Uterus (tissue), 4 donors: ENCODE results near the gene ALDH4A1. TPM values are rescaled to one million over a fixed set of nuclear protein-coding genes. Genes with fewer than 3 reads are reported as not detected.

Experiments used
- DNase-seq, 2 donors: peaks; one replicate each; pipeline ENCODE4 v3.0.0-alpha.2; 2019 to 2020
- H3K27ac ChIP-seq, 2 donors: fragments of 200-600 bp; sonication (generic); 1 replicate in 1 of 2; 2 replicates in 1 of 2; pipeline ENCODE4 v1.5.1; 2016 to 2018
- H3K27me3 ChIP-seq, 2 donors: fragments of 200-600 bp; sonication (generic); one replicate each; pipeline ENCODE4 v1.5.1; 2018 to 2019; ENCODE audit warnings: control low read depth in 1 of 2
- H3K36me3 ChIP-seq, 2 donors: fragments of 200-600 bp; sonication (generic); one replicate each; pipeline ENCODE4 v1.5.1; 2019; ENCODE audit warnings: control low read depth in 1 of 2
- H3K4me1 ChIP-seq, 2 donors: fragments of 200-600 bp; sonication (generic); one replicate each; pipeline ENCODE4 v1.5.1; 2018 to 2019; ENCODE audit warnings: control low read depth in 1 of 2
- H3K4me3 ChIP-seq, 2 donors: fragments of 200-600 bp; sonication (generic); 1 replicate in 1 of 2; 2 replicates in 1 of 2; pipeline ENCODE4 v1.5.1; 2018 to 2019; ENCODE audit warnings: mild to moderate bottlenecking in 1 of 2
- H3K9me3 ChIP-seq, 2 donors: fragments of 200-600 bp; sonication (generic); one replicate each; pipeline ENCODE4 v1.5.1; 2019; ENCODE audit warnings: control low read depth in 1 of 2
- CTCF ChIP-seq, 4 experiments: fragments of 200-600 bp in 2 of 4; fragments of 450-650 bp in 2 of 4; sonication (generic) in 2 of 4; IDR thresholded peaks; one replicate each; pipeline ENCODE4 v1.5.1; 2016 to 2019; ENCODE audit warnings: antibody characterized with exemption in 4 of 4, mild to moderate bottlenecking in 2 of 4, moderate library complexity in 1 of 4
- POLR2A ChIP-seq, 2 donors: fragments of 450-650 bp; IDR thresholded peaks; one replicate each; pipeline ENCODE4 v1.6.1; 2016; ENCODE audit warnings: antibody characterized with exemption in 2 of 2, mild to moderate bottlenecking in 1 of 2, moderate library complexity in 1 of 2
- intact Hi-C: fragments of 100-400 bp; cut with DNase I; formaldehyde crosslinking; loops from one replicate; pipeline ENCODE4 v1.15.1; 2023; ENCODE audit warnings: low total_unique reads
- total RNA-seq, 4 donors: library from RNA; depleted of rRNA in 3 of 4; stranded (reverse); fragments of >200 nt in 3 of 4; gene quantifications; one replicate each; pipeline versions ENCODE4 v1.1.0 to v1.2.4, GENCODE V29; 2014 to 2023
- donor health status: DM: yes; HTN: yes; CAD: no.

ALDH4A1 gene
- total RNA-seq, 4 donors from 2014 or later: 2.6 to 18.5 (median 10.3) TPM

DNA sequence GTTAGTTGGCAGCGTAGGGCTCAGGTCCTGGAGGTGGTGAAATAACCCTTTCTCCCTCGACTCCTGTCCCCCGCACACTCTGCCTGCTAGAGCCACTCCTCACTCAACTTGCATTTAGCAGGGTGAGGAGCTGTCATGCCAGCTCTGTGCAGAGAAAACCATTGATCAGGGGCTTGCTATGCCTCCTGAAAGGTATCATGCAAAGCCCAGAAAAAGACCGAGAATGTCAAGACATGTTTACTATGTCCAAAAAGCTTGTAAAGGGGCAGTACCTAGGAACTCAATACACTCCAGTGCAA is 18.0 kb downstream of the ALDH4A1 start:
- Histone ChIP-seq H3K4me1 (no peaks in the 10 kb centered on the region), H3K9me3 (no peaks in the 10 kb centered on the region), H3K36me3 (no peaks in the 10 kb centered on the region), H3K27me3 (no peaks in the 10 kb centered on the region), H3K27ac (no peak overlapping the region), H3K4me3 (no peak overlapping the region)
- TF ChIP-seq POLR2A (IDR thresholded peaks at IDR 0.05): no peak
- DNase-seq: no peak
- intact Hi-C loops: no loop called here

- H3K27ac ChIP-seq: no peak overlapping the region
- intact Hi-C loops: no loop called here
- H3K36me3 ChIP-seq: no peaks in the 10 kb centered on the region
- no peaks in the 10 kb centered on the region for H3K4me1 ChIP-seq
- H3K9me3 ChIP-seq: no peaks in the 10 kb centered on the region
- H3K4me3 ChIP-seq: no peak overlapping the region
- TF ChIP-seq POLR2A (IDR thresholded peaks at IDR 0.05) (no peak), CTCF (IDR thresholded peaks at IDR 0.05) (peak; percentile 70 to 89 (median 82))
- H3K27me3 ChIP-seq: no peaks in the 10 kb centered on the region
- DNase-seq: peak; percentile 73
These were observed 18.5 kb downstream of the ALDH4A1 start for GRCh38 chr1:18883636-18884418.

GRCh38 chr1:18883079-18883478 is 19.3 kb downstream of the ALDH4A1 start:
- TF ChIP-seq CTCF (IDR thresholded peaks at IDR 0.05) (no peak), POLR2A (IDR thresholded peaks at IDR 0.05) (no peak)
- H3K4me3 ChIP-seq: no peak overlapping the region
- intact Hi-C loops: no loop called here
- no peak for DNase-seq
- no peaks in the 10 kb centered on the region for H3K9me3 ChIP-seq
- H3K36me3 ChIP-seq: no peaks in the 10 kb centered on the region
- no peaks in the 10 kb centered on the region for H3K27me3 ChIP-seq
- no peaks in the 10 kb centered on the region for H3K4me1 ChIP-seq
- no peak overlapping the region for H3K27ac ChIP-seq

GRCh38 chr1:18882486-18882885 is 19.9 kb downstream of the ALDH4A1 start:
- DNase-seq: no peak
- Histone ChIP-seq H3K9me3 (no peaks in the 10 kb centered on the region), H3K4me1 (no peaks in the 10 kb centered on the region), H3K27ac (no peak overlapping the region), H3K4me3 (no peak overlapping the region), H3K36me3 (no peaks in the 10 kb centered on the region), H3K27me3 (no peaks in the 10 kb centered on the region)
- TF ChIP-seq CTCF (IDR thresholded peaks at IDR 0.05) (no peak), POLR2A (IDR thresholded peaks at IDR 0.05) (no peak)
- intact Hi-C loops: no loop called here

GRCh38 chr1:18881642-18882431 is 20.5 kb downstream of the ALDH4A1 start:
- no peak for DNase-seq
- Histone ChIP-seq H3K9me3 (no peaks in the 10 kb centered on the region), H3K36me3 (no peaks in the 10 kb centered on the region), H3K27me3 (no peaks in the 10 kb centered on the region), H3K27ac (no peak overlapping the region), H3K4me1 (no peaks in the 10 kb centered on the region), H3K4me3 (no peak overlapping the region)
- TF ChIP-seq CTCF (IDR thresholded peaks at IDR 0.05): no peak
- no peak for TF ChIP-seq POLR2A (IDR thresholded peaks at IDR 0.05)
- intact Hi-C loops: no loop called here
